Activated B cell treated with CpG ODN at 0.5 μM for 24 hours (primary cell): ENCODE data around the gene SMIM3. TPM values are rescaled to one million over a fixed set of nuclear protein-coding genes. Genes with fewer than 3 reads are reported as not detected.
"Not testable (repeated sequence)": the region's sequence is repeated elsewhere in the genome, so short reads cannot be mapped to it uniquely, and the experiment has no call there.

Experiments
- ATAC-seq: fragments of 200-7000 bp; cut with Tn5 transposase; one replicate; pipeline ENCODE4 v1.10.0; 2021; ENCODE audit warnings: low read depth, mild to moderate bottlenecking, moderate library complexity
- CTCF ChIA-PET: fragments of 350-600 bp; sonication (Branson Sonifier 250); formaldehyde crosslinking; loops from one replicate; lab custom pipeline; 2021; ENCODE audit warnings: antibody characterized with exemption; lab: Charles Lee
- POLR2A ChIA-PET: fragments of 350-600 bp; sonication (Branson Sonifier 250); formaldehyde crosslinking; loops from one replicate; lab custom pipeline; 2021; ENCODE audit warnings: antibody characterized with exemption; lab: Charles Lee
- DNase-seq: peaks from one replicate; pipeline ENCODE4 v3.0.0; 2022
- H3K27ac Mint-ChIP-seq: one replicate; pipeline ENCODE4 v1.8.0; 2020; ENCODE audit warnings: mixed read lengths
- H3K27me3 Mint-ChIP-seq: one replicate; pipeline ENCODE4 v1.8.0; 2021; ENCODE audit warnings: mixed read lengths
- H3K36me3 Mint-ChIP-seq: one replicate; pipeline ENCODE4 v1.8.0; 2021; ENCODE audit warnings: low read depth, mixed read lengths
- H3K4me1 Mint-ChIP-seq: one replicate; pipeline ENCODE4 v1.8.0; 2021; ENCODE audit warnings: mixed read lengths
- H3K4me3 Mint-ChIP-seq: one replicate; pipeline ENCODE4 v1.8.0; 2020; ENCODE audit warnings: mild to moderate bottlenecking, mixed read lengths
- H3K9me3 Mint-ChIP-seq: one replicate; pipeline ENCODE4 v1.8.0; 2020; ENCODE audit warnings: mixed read lengths
- intact Hi-C: fragments of 100-400 bp; cut with micrococcal nuclease; formaldehyde crosslinking; loops from one replicate; pipeline ENCODE4 v1.15.1; 2024
- total RNA-seq: library from RNA; stranded (reverse); gene quantifications from 2 replicates; pipeline ENCODE4 v1.2.3, GENCODE V29; 2022
- TF ChIP-seq, protein P1 (sequence below): fragments of 200-600 bp; IDR thresholded peaks from one replicate; pipeline ENCODE4 v1.8.0; 2022; ENCODE audit warnings: antibody characterized with exemption, mild to moderate bottlenecking

The SMIM3 gene
- total RNA-seq, 1 donor from 2014 or later, result 0.22 TPM

DNA sequence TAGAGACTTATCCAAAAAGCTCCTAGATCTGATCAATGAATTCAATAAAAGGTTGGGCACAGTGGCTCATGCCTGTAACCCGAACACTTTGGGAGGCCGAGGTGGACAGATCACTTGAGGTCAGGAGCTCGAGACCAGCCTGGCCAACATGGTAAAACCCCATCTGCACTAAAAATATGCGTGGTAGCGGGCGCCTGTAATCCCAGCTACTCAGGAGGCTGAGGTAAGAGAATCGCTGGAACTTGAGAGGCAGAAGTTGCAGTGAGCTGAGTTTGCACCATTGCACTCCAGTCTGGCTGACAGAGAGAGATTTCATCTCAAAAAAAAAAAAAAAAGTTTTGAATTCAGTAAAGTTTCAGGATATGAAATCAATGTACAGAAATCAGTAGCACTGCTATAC is 39.7 kb upstream of the SMIM3 start:
- Mint-ChIP-seq H3K36me3 (peaks cover 88% of the 10 kb centered on the region), H3K4me3 (no peak overlapping the region), H3K27ac (no peak overlapping the region), H3K27me3 (no peaks in the 10 kb centered on the region), H3K9me3 (peaks cover 10% of the 10 kb centered on the region), H3K4me1 (peaks cover 32% of the 10 kb centered on the region)
- POLR2A ChIA-PET, result interaction anchor here (0.7 kb wide), 1 partner anchor 31 kb away, joined by 5 read pairs; no protein-coding TSS in a partner anchor
- CTCF ChIA-PET, result no interaction called here
- intact Hi-C loops, result no loop called here
- DNase-seq (no peak), ATAC-seq (no peak)
- TF ChIP-seq, protein P1, sequence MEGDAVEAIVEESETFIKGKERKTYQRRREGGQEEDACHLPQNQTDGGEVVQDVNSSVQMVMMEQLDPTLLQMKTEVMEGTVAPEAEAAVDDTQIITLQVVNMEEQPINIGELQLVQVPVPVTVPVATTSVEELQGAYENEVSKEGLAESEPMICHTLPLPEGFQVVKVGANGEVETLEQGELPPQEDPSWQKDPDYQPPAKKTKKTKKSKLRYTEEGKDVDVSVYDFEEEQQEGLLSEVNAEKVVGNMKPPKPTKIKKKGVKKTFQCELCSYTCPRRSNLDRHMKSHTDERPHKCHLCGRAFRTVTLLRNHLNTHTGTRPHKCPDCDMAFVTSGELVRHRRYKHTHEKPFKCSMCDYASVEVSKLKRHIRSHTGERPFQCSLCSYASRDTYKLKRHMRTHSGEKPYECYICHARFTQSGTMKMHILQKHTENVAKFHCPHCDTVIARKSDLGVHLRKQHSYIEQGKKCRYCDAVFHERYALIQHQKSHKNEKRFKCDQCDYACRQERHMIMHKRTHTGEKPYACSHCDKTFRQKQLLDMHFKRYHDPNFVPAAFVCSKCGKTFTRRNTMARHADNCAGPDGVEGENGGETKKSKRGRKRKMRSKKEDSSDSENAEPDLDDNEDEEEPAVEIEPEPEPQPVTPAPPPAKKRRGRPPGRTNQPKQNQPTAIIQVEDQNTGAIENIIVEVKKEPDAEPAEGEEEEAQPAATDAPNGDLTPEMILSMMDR, result no peak

DNA sequence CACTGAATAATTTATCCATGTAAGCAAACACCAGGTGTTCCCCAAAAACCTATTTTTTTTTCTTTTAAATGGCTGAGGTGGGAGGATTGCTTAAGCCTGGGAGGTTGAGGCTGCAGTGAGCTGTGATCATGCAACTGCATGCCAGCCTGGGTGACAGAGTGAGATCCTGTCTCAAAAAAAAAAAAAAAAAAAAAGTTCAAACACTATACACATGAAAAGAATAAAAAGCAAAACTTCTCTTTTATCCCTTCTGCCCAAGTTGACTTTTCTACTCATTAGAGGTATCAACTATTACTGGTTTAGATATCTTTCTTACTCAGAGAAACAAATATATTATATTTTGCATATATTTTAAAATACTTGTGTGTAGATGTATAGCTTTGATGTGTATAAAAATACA is 37.6 kb upstream of the SMIM3 start:
- TF ChIP-seq, protein P1, result no peak
- Mint-ChIP-seq H3K36me3 (peaks cover 72% of the 10 kb centered on the region), H3K9me3 (peaks cover 7% of the 10 kb centered on the region), H3K27me3 (no peaks in the 10 kb centered on the region), H3K27ac (no peak overlapping the region), H3K4me1 (peaks cover 20% of the 10 kb centered on the region), H3K4me3 (no peak overlapping the region)
- no peak for ATAC-seq
- DNase-seq, result no peak
- intact Hi-C loops, result no loop called here
- ChIA-PET POLR2A (interaction anchor here (1.2 kb wide), 1 partner anchor 18 kb away, joined by 5 read pairs; the partner anchor contains the start of gene DCTN4), CTCF (no interaction called here)

DNA sequence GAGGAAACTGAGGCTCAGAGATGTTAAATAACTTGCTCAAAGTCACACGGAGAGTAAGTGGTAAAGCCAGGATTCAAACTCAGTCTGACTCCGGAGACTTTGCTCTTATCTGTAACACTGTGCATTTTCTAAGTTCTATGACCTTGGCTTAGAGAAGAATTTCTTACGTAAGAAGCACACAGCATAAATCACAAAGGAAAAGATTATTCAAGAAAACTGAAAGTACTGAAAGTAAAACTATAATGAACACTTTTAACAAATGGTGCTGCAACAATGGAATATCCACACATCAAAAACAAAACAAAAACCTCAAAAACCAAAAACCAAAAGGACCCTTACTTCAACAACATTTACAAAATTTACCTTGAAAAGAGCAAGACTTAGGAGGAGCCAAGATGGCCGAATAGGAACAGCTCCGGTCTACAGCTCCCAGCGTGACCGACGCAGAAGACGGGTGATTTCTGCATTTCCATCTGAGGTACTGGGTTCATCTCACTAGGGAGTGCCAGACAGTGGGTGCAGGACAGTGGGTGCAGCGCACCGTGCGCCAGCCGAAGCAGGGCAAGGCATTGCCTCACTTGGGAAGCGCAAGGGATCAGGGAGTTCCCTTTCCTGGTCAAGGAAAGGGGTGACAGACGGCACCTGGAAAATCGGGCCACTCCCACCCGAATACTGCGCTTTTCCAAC is 36.0 kb upstream of the SMIM3 start:
- H3K27ac Mint-ChIP-seq, POLR2A ChIA-PET, DNase-seq, H3K9me3 Mint-ChIP-seq, CTCF ChIA-PET, H3K27me3 Mint-ChIP-seq, H3K4me3 Mint-ChIP-seq, intact Hi-C loops, ATAC-seq: not testable (repeated sequence)
- peaks cover 57% of the 10 kb centered on the region for H3K36me3 Mint-ChIP-seq
- peaks cover 14% of the 10 kb centered on the region for H3K4me1 Mint-ChIP-seq

DNA sequence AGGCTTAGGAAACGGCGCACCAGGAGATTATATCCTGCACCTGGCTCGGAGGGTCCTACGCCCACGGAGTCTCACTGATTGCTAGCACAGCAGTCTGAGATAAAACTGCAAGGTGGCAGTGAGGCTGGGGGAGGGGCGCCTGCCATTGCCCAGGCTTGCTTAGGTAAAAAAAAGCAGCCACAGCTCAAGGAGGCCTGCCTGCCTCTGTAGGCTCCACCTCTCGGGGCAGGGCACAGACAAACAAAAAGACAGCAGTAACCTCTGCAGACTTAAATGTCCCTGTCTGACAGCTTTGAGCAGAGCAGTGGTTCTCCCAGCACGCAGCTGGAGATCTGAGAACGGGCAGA is 35.4 kb upstream of the SMIM3 start:
- CTCF ChIA-PET, H3K9me3 Mint-ChIP-seq, DNase-seq, H3K4me3 Mint-ChIP-seq, POLR2A ChIA-PET, H3K27ac Mint-ChIP-seq, H3K27me3 Mint-ChIP-seq, ATAC-seq, intact Hi-C loops: not testable (repeated sequence)
- peaks cover 54% of the 10 kb centered on the region for H3K36me3 Mint-ChIP-seq
- peaks cover 10% of the 10 kb centered on the region for H3K4me1 Mint-ChIP-seq

DNA sequence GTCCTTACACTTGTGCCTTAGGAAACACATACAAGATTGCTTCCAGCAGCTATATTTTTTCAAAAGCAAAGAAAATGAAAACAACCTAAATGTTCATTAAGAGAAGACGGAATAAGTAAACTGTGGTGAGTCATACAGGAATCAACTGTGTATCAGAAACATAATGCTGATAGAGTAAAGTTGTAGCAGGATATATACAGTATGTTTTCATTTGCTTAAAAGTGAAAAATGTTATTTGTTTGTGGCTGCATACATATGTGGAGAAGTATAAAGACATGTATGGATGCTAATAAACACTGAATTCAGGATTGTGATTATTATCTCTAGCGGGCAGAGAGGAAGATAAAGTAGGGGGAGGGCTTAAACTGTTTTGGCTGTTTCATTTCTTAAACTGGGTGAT is 28.1 kb upstream of the SMIM3 start:
- Mint-ChIP-seq H3K27ac (peak overlapping the region; percentile 31), H3K4me1 (peaks cover 39% of the 10 kb centered on the region), H3K36me3 (peaks cover 61% of the 10 kb centered on the region), H3K27me3 (no peaks in the 10 kb centered on the region), H3K9me3 (no peaks in the 10 kb centered on the region), H3K4me3 (no peak overlapping the region)
- TF ChIP-seq, protein P1, result no peak
- ATAC-seq (no peak), DNase-seq (no peak)
- intact Hi-C loops, result no loop called here
- ChIA-PET CTCF (no interaction called here), POLR2A (interaction anchor here (1.2 kb wide), 1 partner anchor 9 kb away, joined by 4 read pairs; no protein-coding TSS in a partner anchor)

DNA sequence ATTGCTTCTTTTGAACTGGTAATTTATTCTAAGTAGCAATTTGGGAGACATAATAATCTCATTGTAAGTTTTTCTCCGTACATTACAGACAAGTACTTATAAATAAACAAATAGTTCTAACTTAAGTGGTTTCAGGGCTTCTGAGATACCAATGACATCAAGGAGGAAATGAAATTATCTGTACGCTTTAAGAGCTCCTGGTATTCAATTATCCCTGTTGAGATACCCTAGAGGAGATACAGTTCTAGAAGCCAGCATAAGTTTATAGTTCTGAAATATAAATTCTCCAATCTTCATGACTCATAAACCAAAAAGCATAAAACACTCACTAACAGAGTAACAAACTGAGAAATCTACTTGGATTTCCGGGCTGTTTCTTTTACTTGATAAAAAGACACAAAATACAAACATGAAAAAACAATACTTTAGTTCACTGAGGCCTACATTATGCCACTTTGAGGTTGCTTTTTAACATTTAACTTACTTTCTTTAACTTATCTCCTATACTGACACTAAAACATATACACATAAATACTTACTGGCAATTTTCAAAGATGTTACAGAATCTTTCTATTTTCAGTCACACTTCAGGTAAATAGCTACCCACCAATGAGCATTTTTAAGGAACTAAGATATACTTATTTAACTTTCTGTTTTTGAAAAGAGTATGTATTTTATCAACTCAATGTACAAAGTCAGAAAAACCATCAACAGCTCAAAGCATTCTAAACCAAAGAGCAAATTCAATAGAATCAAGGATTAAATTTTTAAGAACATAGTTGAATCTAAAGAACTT is 27.3 kb upstream of the SMIM3 start:
- intact Hi-C loops, result no loop called here
- ATAC-seq, result no peak
- no peak for DNase-seq
- Mint-ChIP-seq H3K27me3 (no peaks in the 10 kb centered on the region), H3K27ac (peak overlapping the region; percentile 6), H3K9me3 (no peaks in the 10 kb centered on the region), H3K36me3 (peaks cover 66% of the 10 kb centered on the region), H3K4me1 (peaks cover 43% of the 10 kb centered on the region), H3K4me3 (no peak overlapping the region)
- ChIA-PET POLR2A (interaction anchor here (1.2 kb wide), 1 partner anchor 10 kb away, joined by 4 read pairs; no protein-coding TSS in a partner anchor), CTCF (no interaction called here)
- TF ChIP-seq, protein P1, result no peak
